GM04503 (cell line): ENCODE measurements around the gene KLF4.

Source experiments
- DNase-seq: peaks from one replicate; pipeline ENCODE4 v3.0.0-alpha.2; 2012; ENCODE audit warnings: low read depth

The KLF4 gene

DNA sequence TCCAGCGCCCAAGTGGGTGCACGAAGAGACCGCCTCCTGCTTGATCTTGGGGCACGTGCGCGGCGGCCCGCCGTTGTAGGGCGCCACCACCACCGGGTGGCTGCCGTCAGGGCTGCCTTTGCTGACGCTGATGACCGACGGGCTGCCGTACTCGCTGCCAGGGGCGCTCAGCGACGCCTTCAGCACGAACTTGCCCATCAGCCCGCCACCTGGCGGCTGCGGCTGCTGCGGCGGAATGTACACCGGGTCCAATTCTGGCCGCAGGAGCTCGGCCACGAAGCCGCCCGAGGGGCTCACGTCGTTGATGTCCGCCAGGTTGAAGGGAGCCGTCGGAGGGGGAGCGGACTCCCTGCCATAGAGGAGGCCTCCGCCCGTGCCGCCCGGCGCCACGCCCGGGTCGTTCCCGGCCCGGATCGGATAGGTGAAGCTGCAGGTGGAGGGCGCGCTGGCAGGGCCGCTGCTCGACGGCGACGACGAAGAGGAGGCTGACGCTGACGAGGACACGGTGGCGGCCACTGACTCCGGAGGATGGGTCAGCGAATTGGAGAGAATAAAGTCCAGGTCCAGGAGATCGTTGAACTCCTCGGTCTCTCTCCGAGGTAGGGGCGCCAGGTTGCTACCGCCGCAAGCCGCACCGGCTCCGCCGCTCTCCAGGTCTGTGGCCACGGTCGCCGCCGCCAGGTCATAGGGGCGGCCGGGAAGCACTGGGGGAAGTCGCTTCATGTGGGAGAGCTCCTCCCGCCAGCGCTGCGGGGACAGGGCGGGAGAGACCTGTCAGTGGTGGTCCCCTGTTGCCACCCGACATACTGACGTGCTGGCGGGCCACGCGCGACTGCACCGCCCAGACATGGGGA is 1.8 kb downstream of the KLF4 start:
- DNase-seq: no peak

DNA sequence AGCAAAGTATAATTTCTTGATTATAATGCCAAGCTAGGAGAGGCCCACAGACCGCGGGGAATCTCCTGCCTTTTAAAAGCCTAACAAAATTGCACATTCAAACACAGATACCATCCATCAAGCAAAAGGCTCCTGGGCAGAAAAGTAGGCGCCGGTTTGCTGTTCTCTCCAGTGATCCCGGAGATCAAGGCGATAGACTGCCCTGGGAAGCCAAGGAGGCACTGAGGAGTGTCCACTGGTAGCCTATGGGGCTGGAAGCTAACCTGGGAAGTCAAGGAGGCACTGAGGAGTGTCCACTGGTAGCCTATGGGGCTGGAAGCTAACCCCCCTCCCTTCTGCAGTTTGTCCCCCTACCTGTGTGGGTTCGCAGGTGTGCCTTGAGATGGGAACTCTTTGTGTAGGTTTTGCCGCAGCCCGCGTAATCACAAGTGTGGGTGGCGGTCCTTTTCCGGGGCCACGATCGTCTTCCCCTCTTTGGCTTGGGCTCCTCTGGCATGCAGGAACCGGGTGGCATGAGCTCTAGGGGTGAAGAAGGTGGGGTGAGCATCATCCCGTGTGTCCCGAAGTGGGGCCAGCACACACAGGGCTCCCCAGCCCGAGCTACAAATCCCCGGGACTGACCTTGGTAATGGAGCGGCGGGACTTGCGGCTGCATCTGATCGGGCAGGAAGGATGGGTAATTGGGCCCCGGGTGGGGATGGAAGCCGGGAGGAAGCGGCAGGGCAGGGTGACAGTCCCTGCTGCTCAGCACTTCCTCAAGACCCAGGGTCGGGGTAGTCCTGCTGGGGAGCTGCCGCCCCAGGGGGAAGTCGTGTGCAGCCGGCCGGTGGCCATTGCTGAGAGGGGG is 2.7 kb downstream of the KLF4 start:
- no peak for DNase-seq

DNA sequence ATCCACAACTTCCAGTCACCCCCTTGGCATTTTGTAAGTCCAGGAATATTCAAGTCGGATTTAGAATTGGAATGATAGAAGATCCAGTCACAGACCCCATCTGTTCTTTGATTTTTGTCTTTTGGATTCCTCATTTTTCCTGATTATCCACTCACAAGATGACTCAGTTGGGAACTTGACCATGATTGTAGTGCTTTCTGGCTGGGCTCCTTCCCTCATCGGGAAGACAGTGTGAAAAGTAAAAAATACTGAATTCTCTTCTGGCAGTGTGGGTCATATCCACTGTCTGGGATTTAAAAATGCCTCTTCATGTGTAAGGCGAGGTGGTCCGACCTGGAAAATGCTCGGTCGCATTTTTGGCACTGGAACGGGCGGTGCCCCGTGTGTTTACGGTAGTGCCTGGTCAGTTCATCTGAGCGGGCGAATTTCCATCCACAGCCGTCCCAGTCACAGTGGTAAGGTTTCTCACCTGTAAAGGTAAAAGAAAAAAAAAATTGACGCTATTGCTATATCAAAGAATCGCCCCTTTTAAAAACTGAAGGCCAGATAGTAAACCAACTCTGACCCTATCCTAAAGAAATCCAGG is 4.0 kb downstream of the KLF4 start:
- no peak for DNase-seq

DNA sequence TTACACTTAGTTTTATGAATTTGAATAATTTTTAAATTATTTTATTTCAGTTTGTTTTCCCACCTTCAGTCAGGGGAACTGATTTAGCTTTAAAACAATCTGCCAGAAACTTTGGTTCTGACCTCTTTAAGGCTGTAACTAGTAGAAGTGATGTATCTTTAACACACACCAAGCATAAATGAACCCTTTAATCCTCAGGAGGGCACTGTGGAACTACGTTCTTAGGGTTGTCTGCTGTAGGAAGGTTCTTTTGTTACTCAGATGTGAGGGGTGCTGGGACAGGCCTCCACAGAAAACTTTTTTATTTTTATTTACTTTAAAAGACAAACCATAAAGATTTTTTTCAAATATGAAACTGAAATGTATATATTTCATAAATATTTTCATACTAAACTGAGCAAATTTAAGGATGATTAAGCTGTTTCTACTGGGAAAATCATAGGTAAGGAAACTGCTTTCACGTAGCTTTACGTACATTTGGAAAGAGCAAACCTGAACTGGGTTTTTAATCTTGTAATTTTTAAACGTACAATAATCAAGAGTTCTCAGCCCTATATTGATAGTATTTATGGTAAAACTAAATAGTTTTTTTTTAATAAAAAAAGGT is 5.3 kb downstream of the KLF4 start:
- peak; percentile 44 for DNase-seq

DNA sequence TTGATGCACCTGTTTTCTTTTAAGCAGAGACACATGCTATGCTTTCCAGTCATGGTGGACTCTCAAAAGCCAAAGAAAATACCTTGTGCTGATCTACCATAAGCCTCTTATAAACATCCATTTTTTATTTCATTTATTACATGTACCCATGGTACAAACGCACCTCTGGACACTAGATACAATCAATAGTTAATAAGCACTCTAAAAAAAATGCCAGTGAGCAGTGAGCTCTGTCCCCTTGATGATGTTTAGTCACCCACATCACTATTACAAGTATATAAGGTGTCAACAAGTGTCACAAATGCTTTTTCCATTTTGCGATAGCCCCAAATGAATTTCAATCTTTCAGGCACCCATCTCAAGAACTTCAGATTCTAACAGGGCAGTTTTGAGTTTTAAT is 5.9 kb downstream of the KLF4 start:
- no peak for DNase-seq

DNA sequence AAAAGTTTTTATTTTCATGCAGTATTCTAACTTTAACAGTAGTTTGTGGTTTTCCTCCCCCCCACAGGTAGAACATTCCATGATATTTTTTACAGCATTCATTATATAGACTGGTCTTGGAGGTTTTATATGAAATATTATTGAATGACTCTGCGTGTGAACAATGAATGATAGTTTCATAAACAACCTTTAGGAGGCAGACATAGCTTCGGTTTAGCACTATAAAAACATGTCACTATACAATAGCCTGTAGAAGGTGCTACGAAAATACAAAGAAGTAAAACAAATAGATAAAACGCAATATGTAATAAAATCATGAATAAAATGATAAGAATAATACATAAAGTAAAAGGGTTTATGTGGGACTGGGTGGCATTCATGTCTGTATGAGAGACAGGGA is 8.5 kb downstream of the KLF4 start:
- no peak for DNase-seq

DNA sequence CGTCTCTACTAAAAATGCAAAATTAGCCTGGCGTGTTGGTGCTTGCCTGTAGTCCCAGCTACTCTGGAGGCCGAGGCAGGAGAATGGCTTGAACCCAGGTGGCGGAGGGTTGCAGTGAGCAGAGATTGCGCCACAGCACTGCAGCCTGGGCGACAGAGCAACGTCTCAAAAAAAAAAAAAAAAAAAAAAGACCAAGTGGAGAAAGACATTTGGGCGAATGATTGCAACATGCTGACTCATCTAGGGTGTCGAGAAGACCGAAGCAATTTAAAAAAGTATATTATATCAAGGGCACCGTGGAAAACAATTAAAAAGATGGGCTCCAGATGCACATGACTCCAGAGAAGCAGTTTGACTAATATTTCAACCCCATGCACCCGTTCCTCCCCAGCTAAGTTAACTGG is 9.2 kb downstream of the KLF4 start:
- peak; percentile 68 for DNase-seq

DNA sequence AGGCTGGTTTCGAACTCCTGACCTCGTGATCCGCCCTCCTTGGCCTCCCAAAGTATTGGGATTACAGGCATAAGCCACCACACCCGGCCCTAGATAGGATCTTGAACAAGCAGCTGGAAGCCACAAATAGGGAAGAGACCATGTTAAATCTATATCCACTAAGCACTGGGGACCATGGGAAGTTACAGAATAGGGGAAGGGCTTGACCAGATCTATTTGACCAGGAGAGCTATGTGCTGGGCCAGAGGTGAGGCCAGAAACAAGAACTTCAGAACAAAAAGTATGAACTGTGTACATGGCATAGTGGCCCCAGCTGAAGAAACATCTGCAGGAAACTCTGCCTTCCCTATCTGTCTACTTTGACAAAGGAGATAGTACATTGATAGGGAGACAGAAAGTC is 10.8 kb downstream of the KLF4 start:
- DNase-seq: no peak

DNA sequence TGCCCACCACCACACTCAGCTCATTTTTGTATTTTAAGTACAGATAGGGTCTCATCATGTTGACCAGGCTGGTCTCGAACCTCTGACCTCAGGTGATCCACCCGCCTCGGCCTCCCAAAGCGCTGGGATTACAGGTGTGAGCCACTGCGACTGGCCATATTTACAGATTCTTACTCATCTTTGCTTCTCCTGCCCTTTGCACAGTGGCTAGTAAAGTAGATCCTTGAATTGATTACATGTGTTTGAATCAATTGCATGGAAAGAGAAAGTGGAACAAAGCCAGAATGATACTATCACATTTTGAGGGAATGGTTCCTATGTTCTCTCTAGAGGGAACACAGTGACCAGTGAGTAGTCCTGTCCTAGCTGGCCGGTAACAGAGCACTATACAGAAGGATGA is 15.4 kb downstream of the KLF4 start:
- DNase-seq: no peak

DNA sequence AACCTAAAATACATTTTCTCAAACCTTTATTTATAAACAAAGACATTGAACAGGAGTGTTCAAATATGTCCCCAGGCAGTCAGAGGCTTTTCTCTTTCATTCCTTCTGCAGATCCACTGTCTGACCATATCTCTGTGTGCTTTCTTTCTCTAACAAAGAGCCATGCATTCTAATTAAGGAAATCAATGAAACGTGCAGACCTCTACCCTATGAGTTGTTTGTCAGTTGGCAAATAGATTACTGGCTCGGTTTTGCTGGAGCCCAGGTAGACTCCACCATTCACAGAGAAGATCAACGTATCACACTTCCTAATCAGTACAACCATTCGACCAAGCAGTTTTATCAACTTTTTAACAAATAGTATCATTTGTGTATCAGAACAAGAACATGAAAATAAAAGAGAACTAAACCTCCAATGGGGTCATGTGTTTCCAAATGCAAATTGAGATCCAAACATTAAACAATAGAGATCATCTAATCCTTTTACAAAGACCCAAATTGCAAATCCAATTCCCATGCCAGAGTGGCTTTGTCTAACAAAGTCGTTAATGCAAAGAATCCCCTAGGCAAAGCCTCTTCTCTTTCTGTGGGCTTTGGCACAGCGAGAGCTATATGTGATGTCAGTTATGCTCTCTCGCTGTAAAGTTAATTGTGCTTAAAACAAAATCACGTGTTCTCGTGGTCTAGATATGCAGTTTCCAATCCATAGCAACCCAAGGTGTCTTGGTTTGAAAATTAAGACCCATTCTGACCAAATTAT is 16.8 kb downstream of the KLF4 start:
- no peak for DNase-seq

DNA sequence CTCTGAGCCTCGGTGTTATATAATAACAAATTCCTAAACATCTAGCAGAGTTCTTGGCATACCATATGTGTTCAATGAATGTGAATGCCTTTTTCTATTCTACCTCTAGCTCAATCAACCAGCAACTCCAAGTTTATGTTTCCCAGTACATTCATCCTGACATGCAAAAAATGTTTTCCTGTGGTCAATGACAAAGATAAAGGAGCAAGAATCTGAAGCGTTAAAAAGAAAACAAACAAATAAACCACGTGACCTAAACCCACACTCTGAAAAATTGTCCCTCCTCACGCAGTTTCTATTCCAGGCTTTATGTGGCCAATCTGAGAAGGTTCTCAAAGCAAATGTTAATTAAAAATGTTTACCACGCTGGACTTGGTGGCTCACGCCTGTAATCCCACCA is 18.0 kb downstream of the KLF4 start:
- no peak for DNase-seq

DNA sequence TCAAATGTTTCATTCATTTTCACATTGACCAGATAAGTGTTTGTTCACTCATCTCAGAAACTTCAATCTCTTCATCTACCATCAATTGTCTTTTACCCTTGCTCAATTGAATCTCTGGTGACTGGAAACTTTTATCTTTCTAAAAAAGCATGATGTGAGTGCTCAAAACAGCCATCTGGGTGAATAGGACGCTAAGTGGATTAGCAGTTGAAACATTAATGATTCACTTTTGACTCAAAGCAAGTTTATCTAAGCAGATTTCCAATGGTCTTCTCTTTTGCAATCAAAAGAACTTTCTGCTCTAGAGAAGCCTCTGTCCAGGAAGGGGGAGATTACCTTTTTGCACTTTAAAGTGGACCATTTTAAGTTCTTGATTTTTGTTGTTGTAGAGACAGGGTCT is 22.2 kb downstream of the KLF4 start:
- no peak for DNase-seq

DNA sequence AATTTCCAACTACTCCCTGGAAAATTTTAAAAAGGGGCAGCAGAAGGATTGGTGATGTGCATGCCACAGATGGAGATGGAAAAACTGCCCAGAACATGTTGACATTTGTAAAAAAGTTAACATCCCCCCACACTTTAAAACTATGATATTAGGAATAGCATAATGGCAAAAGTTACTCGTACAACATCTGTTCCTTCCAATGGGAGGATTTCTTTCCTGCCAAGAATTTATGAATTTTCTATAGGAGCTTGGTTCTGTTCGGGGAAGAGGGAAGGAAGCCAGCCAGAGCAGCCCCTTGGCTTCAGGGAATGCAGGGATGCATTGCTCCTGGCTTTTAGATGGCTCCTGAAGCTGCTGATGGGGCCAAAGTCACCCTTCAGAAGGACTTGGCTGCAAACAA is 22.7 kb downstream of the KLF4 start:
- no peak for DNase-seq

DNA sequence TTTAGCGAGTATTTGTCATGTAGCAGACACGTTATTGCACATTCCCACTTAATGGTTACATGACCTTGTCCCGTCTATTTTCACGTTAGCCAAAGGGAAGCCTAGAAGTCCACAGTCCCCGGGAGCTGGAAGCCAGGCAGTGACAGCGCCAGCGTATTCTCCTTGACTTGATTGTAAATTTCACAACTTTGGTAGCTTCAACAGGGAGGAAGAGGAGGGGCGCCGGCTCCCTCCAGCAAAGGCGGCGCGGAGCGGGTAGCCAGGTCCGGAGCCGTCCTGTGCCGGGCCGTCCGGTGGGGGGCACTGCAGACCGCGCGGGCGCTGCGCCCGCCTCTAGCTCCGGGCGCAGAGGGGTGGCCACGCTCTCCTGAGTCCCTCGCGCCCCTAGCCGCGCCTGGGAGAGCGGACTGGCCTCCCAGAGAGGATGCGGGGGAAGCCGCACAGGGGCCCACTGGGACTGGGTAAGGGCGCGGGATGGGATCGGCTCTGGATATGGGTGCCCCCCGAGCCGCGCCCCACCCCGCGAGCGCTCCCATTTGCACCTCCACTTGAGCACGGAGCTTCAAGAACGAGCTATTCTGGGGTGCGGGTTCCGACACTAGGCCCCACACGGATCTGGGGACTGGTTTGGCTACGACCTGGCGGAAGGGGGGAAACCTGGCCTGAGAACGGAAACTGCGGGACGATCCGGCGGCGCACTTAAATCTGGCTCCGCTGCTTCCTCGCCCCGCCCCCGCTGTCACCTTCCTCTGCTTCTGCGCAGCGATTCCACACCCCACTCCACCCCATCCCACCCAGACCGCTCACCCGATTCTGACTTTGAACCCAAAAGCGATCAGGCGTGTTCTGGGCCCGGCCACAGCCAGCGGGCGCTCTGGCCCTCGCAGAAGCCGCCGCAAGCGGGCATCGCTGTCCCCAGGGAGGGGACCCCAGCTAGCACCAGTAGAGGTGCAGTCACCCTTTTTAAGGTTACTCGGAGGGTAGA is 23.8 kb downstream of the KLF4 start:
- DNase-seq: no peak

DNA sequence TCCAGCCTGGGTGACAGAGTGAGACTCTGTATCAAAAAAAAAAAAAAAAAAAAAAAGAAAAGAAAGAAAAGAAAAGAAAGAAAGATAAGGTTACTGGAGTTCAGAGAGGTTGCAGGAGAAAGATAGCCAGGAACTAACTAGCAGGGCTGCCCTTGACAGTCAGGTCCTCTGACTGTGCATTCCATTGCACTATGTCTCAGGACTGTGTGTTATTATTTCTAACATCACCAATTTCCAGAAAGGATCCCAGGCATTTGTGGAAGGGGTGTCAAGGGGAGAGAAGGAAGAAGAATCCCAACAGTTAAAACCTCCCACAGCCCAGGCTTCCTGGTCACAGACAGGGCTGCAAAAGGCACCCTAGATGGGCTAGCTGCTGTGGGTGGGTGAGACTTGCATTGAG is 25.1 kb downstream of the KLF4 start:
- no peak for DNase-seq

DNA sequence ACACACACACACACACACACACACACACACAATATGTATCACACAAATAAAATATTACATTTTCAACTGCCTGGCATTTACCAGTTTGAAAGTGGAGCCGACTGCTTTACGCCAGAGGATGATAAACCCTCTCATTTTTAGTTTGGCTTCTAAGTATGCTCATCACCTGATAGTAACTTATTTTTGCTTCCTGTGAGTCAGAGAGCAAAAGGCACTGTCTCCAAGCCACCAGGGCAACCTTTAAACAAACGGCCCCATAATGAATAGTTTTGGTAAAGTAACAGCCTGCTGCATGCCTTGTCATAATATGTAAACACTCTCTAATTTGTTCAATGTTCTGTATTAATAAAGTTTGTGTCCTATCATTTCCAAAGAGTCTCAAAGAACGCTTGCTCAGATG is 26.9 kb downstream of the KLF4 start:
- DNase-seq: peak; percentile 54

DNA sequence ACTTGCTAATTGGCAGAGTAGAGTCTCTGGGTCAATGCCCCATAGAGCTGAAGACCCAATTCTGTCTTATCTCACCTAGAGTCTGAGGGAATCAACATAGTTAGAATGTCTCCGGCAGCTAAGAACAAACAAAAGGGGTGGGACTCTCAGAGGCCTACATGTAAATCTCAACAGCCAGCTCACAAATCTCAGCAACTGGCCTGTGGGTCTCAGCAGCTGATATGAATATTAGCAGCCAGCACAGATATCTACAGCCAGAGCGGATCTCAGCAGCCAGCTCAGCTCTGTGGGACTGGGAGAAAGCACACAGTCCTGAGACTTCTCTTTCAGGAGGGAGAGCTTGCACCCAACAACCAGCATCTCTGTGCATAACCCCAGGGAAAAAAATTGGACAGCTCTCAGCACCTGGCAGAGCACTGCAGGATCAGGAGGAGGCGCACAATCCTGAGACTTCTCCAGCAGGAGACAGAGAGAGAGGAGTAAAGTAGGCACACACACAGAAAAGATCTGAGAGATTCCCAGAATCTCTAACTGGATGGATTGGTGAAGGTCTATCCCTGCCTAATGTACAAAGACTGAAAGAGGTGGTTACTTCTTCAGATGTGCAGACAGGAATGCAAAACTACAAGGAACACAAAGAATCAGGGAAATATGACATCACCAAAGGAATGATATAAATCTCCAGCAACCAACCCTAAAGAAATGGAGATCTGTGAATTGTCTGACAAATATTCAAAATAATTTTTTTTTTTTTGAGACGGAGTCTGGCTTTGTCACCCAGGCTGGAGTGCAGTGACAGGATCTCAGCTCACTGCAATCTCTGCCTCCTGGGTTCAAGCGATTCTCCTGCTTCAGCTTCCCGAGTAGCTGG is 29.2 kb downstream of the KLF4 start:
- no peak for DNase-seq

DNA sequence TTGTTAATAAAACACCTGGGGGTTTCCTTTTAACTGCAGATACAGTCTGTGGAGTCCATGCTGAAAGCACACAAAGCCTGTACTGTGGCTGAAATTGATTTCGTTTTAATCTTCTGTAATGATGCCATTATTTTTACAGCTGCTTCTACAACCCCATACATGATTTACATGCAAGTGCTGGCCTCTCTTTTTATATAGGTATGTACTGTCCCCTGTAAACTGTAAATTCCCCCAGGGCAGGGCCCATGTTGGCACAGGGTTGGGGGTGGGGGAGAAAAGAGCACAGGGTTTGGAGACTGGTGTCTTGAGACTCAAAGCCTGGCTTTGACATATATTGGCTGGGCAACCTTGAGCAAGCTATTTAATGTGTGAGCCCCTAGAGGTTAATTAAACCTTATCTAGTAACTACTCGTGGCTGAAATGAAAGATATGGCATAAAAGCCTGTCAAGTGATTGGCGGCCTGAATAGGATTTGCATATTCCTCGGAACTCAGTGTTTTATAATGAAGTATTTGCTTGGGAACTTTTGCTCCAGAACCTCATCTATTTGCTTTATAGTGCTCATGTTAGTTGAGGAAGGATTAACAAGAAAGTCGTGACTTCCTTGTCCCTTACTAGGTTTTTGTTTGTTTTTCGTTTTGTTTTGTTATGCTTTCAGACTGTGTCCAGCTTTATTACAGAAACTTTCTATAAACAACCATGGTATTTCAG is 34.0 kb downstream of the KLF4 start:
- no peak for DNase-seq

DNA sequence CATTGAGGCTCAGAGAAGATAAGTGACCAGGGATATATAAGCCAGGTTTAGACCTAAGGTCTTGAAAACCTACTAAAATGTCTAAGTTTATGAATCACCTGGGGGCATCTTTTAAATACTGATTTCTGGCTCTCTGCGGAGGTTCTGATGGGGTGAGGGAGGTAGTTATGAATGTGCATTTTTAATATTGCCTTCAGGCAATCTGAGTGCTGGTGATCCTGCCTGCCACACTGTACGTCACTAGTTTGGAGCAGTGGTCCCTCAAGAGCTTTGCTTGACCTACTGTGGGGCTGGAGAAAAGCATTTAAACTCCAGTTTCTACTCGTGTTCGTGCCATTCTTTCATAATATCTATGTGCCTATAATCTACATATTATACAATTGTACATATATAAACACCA is 36.1 kb downstream of the KLF4 start:
- DNase-seq: no peak
